GM18951 (cell line): ENCODE measurements around the gene SPN.

Experiments
- POLR2A ChIP-seq: IDR thresholded peaks from 4 replicates; pipeline ENCODE4 v1.6.1; 2011; ENCODE audit warnings: mild to moderate bottlenecking; ENCODE audit not compliant: insufficient read length, insufficient read depth; ENCODE audit errors: extremely low read depth
- in situ Hi-C: fragments of 300-500 bp; cut with MboI; formaldehyde crosslinking; loops from one replicate; pipeline ENCODE4 v1.12.0; 2022; ENCODE audit warnings: low sequenced_read_pairs, mixed read lengths, inconsistent platforms; ENCODE audit not compliant: unreplicated experiment

The SPN gene

GRCh38 chr16:29712809-29713208, 49.8 kb downstream of the SPN start:
- TF ChIP-seq POLR2A: no peak
- in situ Hi-C loops: no loop called here

GRCh38 chr16:29714396-29714795, 51.3 kb downstream of the SPN start:
- in situ Hi-C loops: no loop called here
- TF ChIP-seq POLR2A: no peak

- TF ChIP-seq POLR2A: no peak
Measured at GRCh38 chr16:29714972-29715371, 51.9 kb downstream of the SPN start.

GRCh38 chr16:29717113-29717512, 54.1 kb downstream of the SPN start:
- in situ Hi-C loops: no loop called here
- no peak for TF ChIP-seq POLR2A

More at GRCh38 chr16:29714972-29715371, 51.9 kb downstream of the SPN start:
- in situ Hi-C loops: no loop called here

GRCh38 chr16:29719063-29719462, 56.0 kb downstream of the SPN start:
- TF ChIP-seq POLR2A: no peak
- in situ Hi-C loops: no loop called here
